ENCODE results near the gene SQSTM1.

The SQSTM1 gene

DNA sequence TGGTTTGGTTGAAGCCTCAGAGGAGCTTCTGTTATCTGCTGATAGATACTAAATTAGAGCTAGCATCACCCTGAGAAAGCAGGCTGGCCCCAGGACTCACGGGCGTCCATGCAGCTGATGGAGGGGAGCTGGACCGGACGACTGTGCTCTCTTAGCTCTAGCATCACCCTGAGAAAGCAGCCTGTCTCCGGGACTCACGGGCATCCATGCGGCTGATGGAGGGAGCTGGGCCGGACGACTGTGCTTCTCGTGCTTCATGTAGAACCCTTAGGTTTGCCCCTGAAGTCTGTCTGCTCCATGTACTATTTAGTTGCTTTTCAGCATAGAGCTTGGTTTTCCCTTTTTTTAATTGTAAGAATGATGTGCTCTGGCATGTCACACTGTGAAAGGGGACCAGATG is 43.2 kb upstream of the SQSTM1 start:
- H3K4me3 ChIP-seq (ENCODE audit: low read depth, low read length): no peak overlapping the region
- TF ChIP-seq, protein P1, sequence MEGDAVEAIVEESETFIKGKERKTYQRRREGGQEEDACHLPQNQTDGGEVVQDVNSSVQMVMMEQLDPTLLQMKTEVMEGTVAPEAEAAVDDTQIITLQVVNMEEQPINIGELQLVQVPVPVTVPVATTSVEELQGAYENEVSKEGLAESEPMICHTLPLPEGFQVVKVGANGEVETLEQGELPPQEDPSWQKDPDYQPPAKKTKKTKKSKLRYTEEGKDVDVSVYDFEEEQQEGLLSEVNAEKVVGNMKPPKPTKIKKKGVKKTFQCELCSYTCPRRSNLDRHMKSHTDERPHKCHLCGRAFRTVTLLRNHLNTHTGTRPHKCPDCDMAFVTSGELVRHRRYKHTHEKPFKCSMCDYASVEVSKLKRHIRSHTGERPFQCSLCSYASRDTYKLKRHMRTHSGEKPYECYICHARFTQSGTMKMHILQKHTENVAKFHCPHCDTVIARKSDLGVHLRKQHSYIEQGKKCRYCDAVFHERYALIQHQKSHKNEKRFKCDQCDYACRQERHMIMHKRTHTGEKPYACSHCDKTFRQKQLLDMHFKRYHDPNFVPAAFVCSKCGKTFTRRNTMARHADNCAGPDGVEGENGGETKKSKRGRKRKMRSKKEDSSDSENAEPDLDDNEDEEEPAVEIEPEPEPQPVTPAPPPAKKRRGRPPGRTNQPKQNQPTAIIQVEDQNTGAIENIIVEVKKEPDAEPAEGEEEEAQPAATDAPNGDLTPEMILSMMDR (IDR thresholded peaks at IDR 0.05; ENCODE audit: insufficient read depth, low read depth, low read length, missing control alignments): no peak
- DNase-seq (ENCODE audit: low read depth): no peak

DNA sequence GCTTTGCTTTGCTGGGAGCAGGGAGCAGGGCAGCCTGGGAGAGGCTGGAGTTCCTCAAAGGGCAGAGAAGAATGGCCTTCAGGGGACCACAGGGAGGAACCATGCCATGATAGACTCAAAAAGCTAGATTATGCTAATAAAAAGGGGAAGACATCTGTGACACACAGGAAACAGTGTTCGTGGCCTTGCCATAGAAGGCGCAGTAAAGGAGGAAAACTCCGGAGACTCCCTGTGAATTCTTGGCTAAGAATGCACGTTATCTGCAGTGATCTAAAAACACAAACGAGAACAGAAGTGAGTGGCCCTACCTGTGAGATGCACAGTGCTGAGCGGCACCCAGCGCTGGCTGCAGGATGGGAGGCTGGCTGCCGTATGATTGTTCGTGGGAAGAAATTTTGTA is 42.8 kb upstream of the SQSTM1 start:
- TF ChIP-seq, protein P1 (IDR thresholded peaks at IDR 0.05; ENCODE audit: insufficient read depth, low read depth, low read length, missing control alignments): no peak
- DNase-seq (ENCODE audit: low read depth): no peak
- H3K4me3 ChIP-seq (ENCODE audit: low read depth, low read length): no peak overlapping the region

DNA sequence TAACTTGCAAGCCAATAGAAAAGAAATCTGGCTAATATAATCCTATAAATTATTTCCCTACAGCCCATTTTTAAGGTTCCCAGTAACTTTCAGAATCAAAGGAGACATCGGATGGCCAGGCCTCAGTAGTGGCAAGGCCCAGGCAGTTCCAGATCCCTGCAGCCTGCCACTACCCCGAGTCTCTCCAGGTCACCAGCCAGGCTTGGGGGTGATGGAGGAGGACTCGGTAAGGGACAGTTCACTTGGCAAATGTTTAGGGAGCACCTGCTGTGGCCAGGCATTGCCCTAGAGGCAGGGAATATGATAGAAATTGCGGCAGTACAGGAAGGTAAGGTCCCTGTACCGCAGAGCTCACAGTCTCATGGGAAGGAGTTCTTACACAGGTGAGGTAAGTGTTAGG is 42.1 kb upstream of the SQSTM1 start:
- H3K4me3 ChIP-seq (ENCODE audit: low read depth, low read length): no peak overlapping the region
- TF ChIP-seq, protein P1 (IDR thresholded peaks at IDR 0.05; ENCODE audit: insufficient read depth, low read depth, low read length, missing control alignments): no peak
- DNase-seq (ENCODE audit: low read depth): no peak

DNA sequence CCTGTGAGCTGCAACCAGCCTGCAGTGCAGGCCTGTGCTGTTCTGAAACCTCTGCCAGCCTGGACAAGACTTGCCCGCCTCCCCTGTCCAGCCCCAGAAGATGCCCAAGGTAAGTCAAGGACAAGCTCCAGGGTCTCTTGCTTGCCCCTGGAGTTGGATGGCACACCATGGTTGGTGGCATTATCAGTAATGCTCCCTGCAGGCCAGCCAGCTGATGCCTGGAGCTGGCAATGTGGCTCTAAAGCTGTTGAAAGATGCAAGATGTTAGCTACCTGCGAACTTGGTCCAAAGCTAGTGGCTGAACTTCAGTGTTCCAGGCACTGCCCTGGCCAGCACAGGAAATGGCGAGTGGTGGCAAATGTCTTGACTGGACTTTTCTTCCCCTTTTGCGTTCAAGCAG is 40.9 kb upstream of the SQSTM1 start:
- H3K4me3 ChIP-seq (ENCODE audit: low read depth, low read length): no peak overlapping the region
- TF ChIP-seq, protein P1 (IDR thresholded peaks at IDR 0.05; ENCODE audit: insufficient read depth, low read depth, low read length, missing control alignments): no peak
- DNase-seq (ENCODE audit: low read depth): no peak

DNA sequence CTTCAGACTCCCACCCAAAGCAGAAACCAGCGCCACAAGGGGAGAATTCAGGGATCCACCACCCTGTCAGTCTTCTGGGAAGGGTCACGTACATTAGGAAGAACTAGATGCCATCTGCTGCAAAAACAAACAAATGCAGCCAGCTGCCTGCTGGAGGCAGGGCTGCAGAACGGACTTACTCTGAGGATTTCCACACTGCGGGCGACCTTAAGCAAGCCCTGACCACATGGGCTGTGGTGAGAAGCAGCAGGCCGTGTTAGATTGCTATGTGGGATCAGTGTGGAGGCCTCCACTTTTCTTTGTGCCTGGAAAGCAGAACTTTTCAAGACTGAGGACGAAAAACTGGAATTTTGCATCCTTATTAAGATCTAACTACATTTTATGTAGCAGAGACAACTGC is 40.3 kb upstream of the SQSTM1 start:
- TF ChIP-seq, protein P1 (IDR thresholded peaks at IDR 0.05; ENCODE audit: insufficient read depth, low read depth, low read length, missing control alignments): no peak
- DNase-seq (ENCODE audit: low read depth): no peak
- H3K4me3 ChIP-seq (ENCODE audit: low read depth, low read length): no peak overlapping the region

DNA sequence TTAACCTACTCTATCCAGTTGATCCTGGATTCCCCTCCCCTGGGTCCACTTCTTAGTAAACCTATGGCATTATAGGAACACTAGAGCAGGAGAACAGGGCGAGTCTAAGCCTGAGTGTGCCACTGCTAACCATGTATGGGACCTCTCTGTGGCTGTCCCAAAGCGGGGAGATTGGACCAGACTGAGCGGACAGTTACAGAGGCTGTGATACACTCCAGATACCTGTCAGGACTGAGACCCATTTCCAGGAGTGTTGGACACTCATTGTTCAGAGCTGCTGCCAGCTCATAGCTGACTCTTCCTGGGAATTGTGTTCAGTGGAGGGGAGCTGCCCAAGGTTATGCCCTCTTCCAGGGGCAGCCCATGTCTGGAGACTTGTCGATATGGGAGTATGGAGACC is 38.9 kb upstream of the SQSTM1 start:
- DNase-seq (ENCODE audit: low read depth): no peak
- TF ChIP-seq, protein P1 (IDR thresholded peaks at IDR 0.05; ENCODE audit: insufficient read depth, low read depth, low read length, missing control alignments): no peak
- H3K4me3 ChIP-seq (ENCODE audit: low read depth, low read length): no peak overlapping the region

DNA sequence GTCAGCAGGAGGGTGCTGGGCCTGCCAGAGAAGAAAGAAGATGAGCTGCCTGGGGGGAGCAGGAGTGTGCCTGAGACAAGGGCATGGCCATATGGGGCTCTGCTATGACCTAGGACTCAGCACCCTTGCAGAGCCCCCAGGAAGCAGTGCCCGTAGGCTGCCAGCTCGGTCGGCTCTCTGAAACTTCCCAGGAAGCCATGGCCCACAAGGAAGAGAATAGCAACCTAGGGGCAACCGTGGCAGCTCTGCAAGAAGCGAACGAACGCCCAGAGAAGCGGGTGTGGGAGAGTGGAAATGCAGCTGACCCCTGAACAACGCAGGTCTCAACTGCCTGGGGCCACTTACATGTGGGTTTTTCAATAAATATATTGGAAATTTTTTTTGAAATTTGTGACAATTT is 37.6 kb upstream of the SQSTM1 start:
- H3K4me3 ChIP-seq (ENCODE audit: low read depth, low read length): no peak overlapping the region
- TF ChIP-seq, protein P1 (IDR thresholded peaks at IDR 0.05; ENCODE audit: insufficient read depth, low read depth, low read length, missing control alignments): no peak
- DNase-seq (ENCODE audit: low read depth): no peak

Measured in GM12865 (cell line).